Measurements from ENCODE around the gene GLP1R. TPM values are rescaled to one million over a fixed set of nuclear protein-coding genes. Genes with fewer than 3 reads are reported as not detected.

The GLP1R gene
- total RNA-seq, 1 experiment from 2014 or later = 0.85 TPM

DNA sequence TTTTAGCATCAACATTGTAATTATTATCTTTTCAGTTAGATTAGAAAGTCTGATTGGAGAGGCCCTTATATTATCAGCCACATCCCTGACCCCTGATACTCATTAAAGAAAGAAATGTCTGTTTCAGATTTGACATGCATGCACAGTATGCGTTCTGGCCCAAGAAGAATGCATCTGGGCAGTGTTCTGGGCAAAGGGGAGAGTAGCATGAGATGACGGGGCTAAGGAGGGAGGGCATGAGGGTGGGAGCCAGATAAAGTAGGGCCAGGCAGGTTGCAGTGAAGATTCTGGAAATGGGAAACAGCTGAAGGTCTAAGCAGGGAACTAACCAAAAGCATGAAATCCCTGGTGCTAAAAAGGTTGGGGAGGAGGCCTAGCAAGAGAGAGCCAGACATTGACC lies 59.1 kb downstream of the GLP1R start:
- H2BK12ac ChIP-seq (ENCODE audit: insufficient read length, low read depth, low read length) = no peak overlapping the region
- H3K79me2 ChIP-seq (ENCODE audit: insufficient read depth, low read length) = no peaks in the 10 kb centered on the region
- H3K27me3 ChIP-seq (ENCODE audit: insufficient read depth, low read length) = no peaks in the 10 kb centered on the region
- H3K23ac ChIP-seq (ENCODE audit: insufficient read length, low read depth, low read length) = no peak overlapping the region
- Mint-ChIP-seq H3K36me3 (ENCODE audit: insufficient read depth in 1 of 3, low read depth in 3 of 3) (peaks cover 0 to 18% (median 8%) of the 10 kb centered on the region in 3 experiments; a peak in 4 of 7 replicates), H3K4me3 (no peak overlapping the region), H3K9me3 (no peaks in the 10 kb centered on the region), H3K27ac (no peak overlapping the region), H3K27me3 (ENCODE audit: low read depth) (peaks cover 1% of the 10 kb centered on the region; the same call in 1 of the 2 replicates), H3K4me1 (no peaks in the 10 kb centered on the region)
- H2AK5ac ChIP-seq (ENCODE audit: insufficient read length, low read length) = no peak overlapping the region
- TF ChIP-seq, protein P1, sequence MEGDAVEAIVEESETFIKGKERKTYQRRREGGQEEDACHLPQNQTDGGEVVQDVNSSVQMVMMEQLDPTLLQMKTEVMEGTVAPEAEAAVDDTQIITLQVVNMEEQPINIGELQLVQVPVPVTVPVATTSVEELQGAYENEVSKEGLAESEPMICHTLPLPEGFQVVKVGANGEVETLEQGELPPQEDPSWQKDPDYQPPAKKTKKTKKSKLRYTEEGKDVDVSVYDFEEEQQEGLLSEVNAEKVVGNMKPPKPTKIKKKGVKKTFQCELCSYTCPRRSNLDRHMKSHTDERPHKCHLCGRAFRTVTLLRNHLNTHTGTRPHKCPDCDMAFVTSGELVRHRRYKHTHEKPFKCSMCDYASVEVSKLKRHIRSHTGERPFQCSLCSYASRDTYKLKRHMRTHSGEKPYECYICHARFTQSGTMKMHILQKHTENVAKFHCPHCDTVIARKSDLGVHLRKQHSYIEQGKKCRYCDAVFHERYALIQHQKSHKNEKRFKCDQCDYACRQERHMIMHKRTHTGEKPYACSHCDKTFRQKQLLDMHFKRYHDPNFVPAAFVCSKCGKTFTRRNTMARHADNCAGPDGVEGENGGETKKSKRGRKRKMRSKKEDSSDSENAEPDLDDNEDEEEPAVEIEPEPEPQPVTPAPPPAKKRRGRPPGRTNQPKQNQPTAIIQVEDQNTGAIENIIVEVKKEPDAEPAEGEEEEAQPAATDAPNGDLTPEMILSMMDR (conservative IDR thresholded peaks at IDR 0.05) = no peak
- H3K9ac ChIP-seq (ENCODE audit: extremely low read depth, insufficient read length, low read length) = no peak overlapping the region
- no peak overlapping the region for H4K5ac ChIP-seq (ENCODE audit: insufficient read length, low read depth, low read length)
- H2BK5ac ChIP-seq (ENCODE audit: insufficient read length, low read length) = no peak overlapping the region
- no peak overlapping the region for H4K91ac ChIP-seq (ENCODE audit: insufficient read length, low read depth, low read length)
- no peaks in the 10 kb centered on the region for H3K4me1 ChIP-seq (ENCODE audit: insufficient read depth, low read length)
- H3K18ac ChIP-seq (ENCODE audit: insufficient read length, low read depth, low read length) = no peak overlapping the region
- no peak overlapping the region for H2BK20ac ChIP-seq (ENCODE audit: low read depth, low read length, poor library complexity, severe bottlenecking)
- peaks cover 2% of the 10 kb centered on the region for H3K23me2 ChIP-seq (ENCODE audit: insufficient read length, low read depth, low read length, poor library complexity, severe bottlenecking)
- H3K4me2 ChIP-seq (ENCODE audit: insufficient read depth, insufficient read length, low read length) = no peak overlapping the region
- no peak overlapping the region for H3T11ph ChIP-seq (ENCODE audit: low read length)
- no peaks in the 10 kb centered on the region for H3K79me1 ChIP-seq (ENCODE audit: insufficient read depth, low read depth, low read length, poor library complexity, severe bottlenecking)
- no peak overlapping the region for H3K4ac ChIP-seq (ENCODE audit: low read depth, low read length)
- no CpG with 5 or more reads among the region's 2 CpGs for WGBS (ENCODE audit: extremely low coverage, insufficient read length, low lambda C conversion rate)
- no peak overlapping the region for H4K8ac ChIP-seq (replicated peaks; ENCODE audit: insufficient read length, low read depth, low read length)
- no peak for DNase-seq
- H2AFZ ChIP-seq (ENCODE audit: low read length) = no peak overlapping the region
- no peak overlapping the region for H2BK15ac ChIP-seq (ENCODE audit: low read depth, low read length)
- H3K9me3 ChIP-seq (ENCODE audit: control insufficient read depth, low read depth, low read length) = no peaks in the 10 kb centered on the region
- H3K27ac ChIP-seq (ENCODE audit: insufficient read length, low read depth, low read length) = no peak overlapping the region
- no peaks in the 10 kb centered on the region for H4K20me1 ChIP-seq (ENCODE audit: control insufficient read depth, insufficient read depth, insufficient read length)
- no peak overlapping the region for H2BK120ac ChIP-seq (ENCODE audit: low read depth, low read length, poor library complexity, severe bottlenecking)
- H3K14ac ChIP-seq (ENCODE audit: insufficient read depth, low read length) = no peak overlapping the region
- H3K56ac ChIP-seq (ENCODE audit: insufficient read length, low read depth, low read length) = no peak overlapping the region
